WTC11 (cell line): Measurements from ENCODE around the gene SNAPC1. TPM values are rescaled to one million over a fixed set of nuclear protein-coding genes. Genes with fewer than 3 reads are reported as not detected.
A peak's percentile ranks its signal among the peaks of the same experiment; 100 is the strongest.

Experiments
- ATAC-seq: fragments of 200-7000 bp; cut with Tn5 transposase; 2 replicates; pipeline ENCODE4 v1.10.0; 2021; ENCODE audit warnings: mild to moderate bottlenecking, moderate library complexity
- CTCF ChIA-PET: fragments of 300-600 bp; sonication (Branson Sonifier 250); formaldehyde crosslinking; loops from one replicate; lab custom pipeline; 2021; ENCODE audit warnings: antibody characterized with exemption; lab: Charles Lee
- POLR2A ChIA-PET: fragments of 350-600 bp; sonication (Branson Sonifier 250); formaldehyde crosslinking; loops from one replicate; lab custom pipeline; 2021; ENCODE audit warnings: antibody characterized with exemption; lab: Charles Lee
- DNase-seq: peaks from one replicate; pipeline ENCODE4 v3.0.0; 2021; ENCODE audit warnings: low spot score
- H3K27ac Mint-ChIP-seq: 2 replicates; pipeline ENCODE4 v1.8.0; 2021; ENCODE audit warnings: mixed read lengths
- H3K27me3 Mint-ChIP-seq: 2 replicates; pipeline ENCODE4 v1.8.0; 2021; ENCODE audit warnings: low read depth, mild to moderate bottlenecking, moderate library complexity, mixed read lengths
- H3K36me3 Mint-ChIP-seq: 2 replicates; pipeline ENCODE4 v1.8.0; 2021; ENCODE audit warnings: mixed read lengths
- H3K4me1 Mint-ChIP-seq: 2 replicates; pipeline ENCODE4 v1.8.0; 2022; ENCODE audit warnings: mixed read lengths
- H3K4me3 Mint-ChIP-seq: 2 replicates; pipeline ENCODE4 v1.8.0; 2021; ENCODE audit warnings: mild to moderate bottlenecking, moderate library complexity, mixed read lengths
- H3K9me3 Mint-ChIP-seq: 2 replicates; pipeline ENCODE4 v1.8.0; 2021; ENCODE audit warnings: mixed read lengths
- JUN ChIP-seq: sonication (generic); formaldehyde crosslinking; IDR thresholded peaks from 2 replicates; pipeline ENCODE4 v1.8.0; 2023; ENCODE audit warnings: mild to moderate bottlenecking, missing genetic modification reagents
- NR1H2 ChIP-seq: sonication (generic); formaldehyde crosslinking; IDR thresholded peaks from 2 replicates; pipeline ENCODE4 v1.9.0; 2021; ENCODE audit warnings: mild to moderate bottlenecking, moderate library complexity, missing genetic modification reagents
- NR3C1 ChIP-seq: sonication (generic); formaldehyde crosslinking; conservative IDR thresholded peaks from 2 replicates; pipeline ENCODE4 v1.8.1; 2023; ENCODE audit warnings: low read depth, mild to moderate bottlenecking, missing genetic modification reagents
- ZBTB21 ChIP-seq: sonication (generic); formaldehyde crosslinking; IDR thresholded peaks from 2 replicates; pipeline ENCODE4 v1.8.1; 2023; ENCODE audit warnings: mild to moderate bottlenecking, missing genetic modification reagents, borderline replicate concordance
- total RNA-seq: library from RNA; stranded (reverse); gene quantifications from 3 replicates; pipeline ENCODE4 v1.2.3, GENCODE V29; 2021
- TF ChIP-seq, protein P1 (sequence below): sonication (generic); formaldehyde crosslinking; IDR thresholded peaks from 2 replicates; pipeline ENCODE4 v1.8.0; 2022; ENCODE audit warnings: mild to moderate bottlenecking, missing genetic modification reagents
- TF ChIP-seq, protein P2 (sequence below): sonication (generic); formaldehyde crosslinking; IDR thresholded peaks from 2 replicates; pipeline ENCODE4 v1.8.0; 2022; ENCODE audit warnings: missing genetic modification reagents
- TF ChIP-seq, protein P3 (sequence below): sonication (generic); formaldehyde crosslinking; IDR thresholded peaks from 2 replicates; pipeline ENCODE4 v1.8.0; 2023; ENCODE audit warnings: missing genetic modification reagents
- TF ChIP-seq, protein P4 (sequence below): fragments of 250-450 bp; sonication (Bioruptor Pico); IDR thresholded peaks from 2 replicates; pipeline ENCODE4 v1.9.0; 2021; ENCODE audit warnings: moderate library complexity, mild to moderate bottlenecking, inconsistent platforms, borderline replicate concordance
- TF ChIP-seq, protein P5 (sequence below): fragments of 250-450 bp; sonication (Bioruptor Pico); IDR thresholded peaks from 2 replicates; pipeline ENCODE4 v1.9.0; 2021; ENCODE audit warnings: mild to moderate bottlenecking, borderline replicate concordance

Gene SNAPC1
- total RNA-seq, 1 experiment from 2014 or later: 9.5 TPM

DNA sequence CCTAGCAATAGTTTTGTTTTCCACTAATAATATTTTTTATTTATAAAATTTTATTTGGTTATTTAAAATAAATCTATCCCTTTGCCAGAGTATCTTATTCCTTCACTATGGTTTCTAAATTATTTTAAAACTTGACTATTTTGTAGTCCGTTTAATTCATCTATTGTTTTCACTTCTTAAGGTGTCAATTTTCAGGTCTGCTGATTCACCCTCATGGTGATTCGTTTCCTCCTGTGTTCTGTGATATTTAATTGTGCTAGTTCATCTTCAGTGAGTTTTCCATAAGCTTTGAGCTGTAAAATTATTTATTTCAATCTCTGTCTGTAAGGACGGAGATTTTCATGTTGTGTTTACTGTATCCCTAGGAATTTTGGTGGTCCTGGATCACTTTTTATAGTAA, 70.6 kb downstream of the SNAPC1 start (continued):
- TF ChIP-seq, protein P1, sequence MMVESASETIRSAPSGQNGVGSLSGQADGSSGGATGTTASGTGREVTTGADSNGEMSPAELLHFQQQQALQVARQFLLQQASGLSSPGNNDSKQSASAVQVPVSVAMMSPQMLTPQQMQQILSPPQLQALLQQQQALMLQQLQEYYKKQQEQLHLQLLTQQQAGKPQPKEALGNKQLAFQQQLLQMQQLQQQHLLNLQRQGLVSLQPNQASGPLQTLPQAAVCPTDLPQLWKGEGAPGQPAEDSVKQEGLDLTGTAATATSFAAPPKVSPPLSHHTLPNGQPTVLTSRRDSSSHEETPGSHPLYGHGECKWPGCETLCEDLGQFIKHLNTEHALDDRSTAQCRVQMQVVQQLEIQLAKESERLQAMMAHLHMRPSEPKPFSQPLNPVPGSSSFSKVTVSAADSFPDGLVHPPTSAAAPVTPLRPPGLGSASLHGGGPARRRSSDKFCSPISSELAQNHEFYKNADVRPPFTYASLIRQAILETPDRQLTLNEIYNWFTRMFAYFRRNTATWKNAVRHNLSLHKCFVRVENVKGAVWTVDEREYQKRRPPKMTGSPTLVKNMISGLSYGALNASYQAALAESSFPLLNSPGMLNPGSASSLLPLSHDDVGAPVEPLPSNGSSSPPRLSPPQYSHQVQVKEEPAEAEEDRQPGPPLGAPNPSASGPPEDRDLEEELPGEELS (CRISPR knock-in tag): no peak
- TF ChIP-seq NR3C1 (no peak), JUN (CRISPR knock-in tag) (no peak), NR1H2 (CRISPR knock-in tag) (no peak)
- TF ChIP-seq, protein P2, sequence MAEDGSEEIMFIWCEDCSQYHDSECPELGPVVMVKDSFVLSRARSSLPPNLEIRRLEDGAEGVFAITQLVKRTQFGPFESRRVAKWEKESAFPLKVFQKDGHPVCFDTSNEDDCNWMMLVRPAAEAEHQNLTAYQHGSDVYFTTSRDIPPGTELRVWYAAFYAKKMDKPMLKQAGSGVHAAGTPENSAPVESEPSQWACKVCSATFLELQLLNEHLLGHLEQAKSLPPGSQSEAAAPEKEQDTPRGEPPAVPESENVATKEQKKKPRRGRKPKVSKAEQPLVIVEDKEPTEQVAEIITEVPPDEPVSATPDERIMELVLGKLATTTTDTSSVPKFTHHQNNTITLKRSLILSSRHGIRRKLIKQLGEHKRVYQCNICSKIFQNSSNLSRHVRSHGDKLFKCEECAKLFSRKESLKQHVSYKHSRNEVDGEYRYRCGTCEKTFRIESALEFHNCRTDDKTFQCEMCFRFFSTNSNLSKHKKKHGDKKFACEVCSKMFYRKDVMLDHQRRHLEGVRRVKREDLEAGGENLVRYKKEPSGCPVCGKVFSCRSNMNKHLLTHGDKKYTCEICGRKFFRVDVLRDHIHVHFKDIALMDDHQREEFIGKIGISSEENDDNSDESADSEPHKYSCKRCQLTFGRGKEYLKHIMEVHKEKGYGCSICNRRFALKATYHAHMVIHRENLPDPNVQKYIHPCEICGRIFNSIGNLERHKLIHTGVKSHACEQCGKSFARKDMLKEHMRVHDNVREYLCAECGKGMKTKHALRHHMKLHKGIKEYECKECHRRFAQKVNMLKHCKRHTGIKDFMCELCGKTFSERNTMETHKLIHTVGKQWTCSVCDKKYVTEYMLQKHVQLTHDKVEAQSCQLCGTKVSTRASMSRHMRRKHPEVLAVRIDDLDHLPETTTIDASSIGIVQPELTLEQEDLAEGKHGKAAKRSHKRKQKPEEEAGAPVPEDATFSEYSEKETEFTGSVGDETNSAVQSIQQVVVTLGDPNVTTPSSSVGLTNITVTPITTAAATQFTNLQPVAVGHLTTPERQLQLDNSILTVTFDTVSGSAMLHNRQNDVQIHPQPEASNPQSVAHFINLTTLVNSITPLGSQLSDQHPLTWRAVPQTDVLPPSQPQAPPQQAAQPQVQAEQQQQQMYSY: no peak
- TF ChIP-seq, protein P3, sequence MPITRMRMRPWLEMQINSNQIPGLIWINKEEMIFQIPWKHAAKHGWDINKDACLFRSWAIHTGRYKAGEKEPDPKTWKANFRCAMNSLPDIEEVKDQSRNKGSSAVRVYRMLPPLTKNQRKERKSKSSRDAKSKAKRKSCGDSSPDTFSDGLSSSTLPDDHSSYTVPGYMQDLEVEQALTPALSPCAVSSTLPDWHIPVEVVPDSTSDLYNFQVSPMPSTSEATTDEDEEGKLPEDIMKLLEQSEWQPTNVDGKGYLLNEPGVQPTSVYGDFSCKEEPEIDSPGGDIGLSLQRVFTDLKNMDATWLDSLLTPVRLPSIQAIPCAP: no peak
- TF ChIP-seq, protein P4, sequence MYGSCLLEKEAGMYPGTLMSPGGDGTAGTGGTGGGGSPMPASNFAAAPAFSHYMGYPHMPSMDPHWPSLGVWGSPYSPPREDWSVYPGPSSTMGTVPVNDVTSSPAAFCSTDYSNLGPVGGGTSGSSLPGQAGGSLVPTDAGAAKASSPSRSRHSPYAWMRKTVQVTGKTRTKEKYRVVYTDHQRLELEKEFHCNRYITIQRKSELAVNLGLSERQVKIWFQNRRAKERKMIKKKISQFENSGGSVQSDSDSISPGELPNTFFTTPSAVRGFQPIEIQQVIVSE (CRISPR knock-in tag): no peak

DNA sequence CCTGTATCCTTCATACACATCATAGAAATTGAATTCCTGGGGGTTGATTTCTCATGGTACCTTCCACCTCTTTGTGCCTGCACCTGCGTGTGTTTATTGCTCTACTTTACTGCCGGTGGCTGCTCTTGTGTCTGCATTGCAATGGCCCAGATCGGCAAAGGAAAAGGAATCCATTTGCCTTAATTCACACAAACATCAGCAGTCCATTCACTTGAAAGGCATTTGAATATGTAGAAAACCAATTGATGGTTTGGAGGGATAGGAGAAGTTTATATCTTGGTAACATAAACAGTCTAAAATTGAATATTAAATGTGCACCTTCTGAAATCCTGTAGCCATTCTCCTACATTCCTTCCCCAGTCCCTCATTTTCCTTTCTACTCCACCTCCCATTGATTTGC, 74.0 kb downstream of the SNAPC1 start:
- CTCF ChIA-PET: interaction anchor here (1.0 to 2.3 kb wide), 6 partner anchors 74 to 384 kb away, joined by 3 to 20 read pairs (median 9); partner anchors contain the start of gene SNAPC1
- TF ChIP-seq, protein P2: peak; percentile 53
- TF ChIP-seq, protein P4 (CRISPR knock-in tag): no peak
- TF ChIP-seq ZBTB21 (CRISPR knock-in tag): no peak
- TF ChIP-seq, protein P5, sequence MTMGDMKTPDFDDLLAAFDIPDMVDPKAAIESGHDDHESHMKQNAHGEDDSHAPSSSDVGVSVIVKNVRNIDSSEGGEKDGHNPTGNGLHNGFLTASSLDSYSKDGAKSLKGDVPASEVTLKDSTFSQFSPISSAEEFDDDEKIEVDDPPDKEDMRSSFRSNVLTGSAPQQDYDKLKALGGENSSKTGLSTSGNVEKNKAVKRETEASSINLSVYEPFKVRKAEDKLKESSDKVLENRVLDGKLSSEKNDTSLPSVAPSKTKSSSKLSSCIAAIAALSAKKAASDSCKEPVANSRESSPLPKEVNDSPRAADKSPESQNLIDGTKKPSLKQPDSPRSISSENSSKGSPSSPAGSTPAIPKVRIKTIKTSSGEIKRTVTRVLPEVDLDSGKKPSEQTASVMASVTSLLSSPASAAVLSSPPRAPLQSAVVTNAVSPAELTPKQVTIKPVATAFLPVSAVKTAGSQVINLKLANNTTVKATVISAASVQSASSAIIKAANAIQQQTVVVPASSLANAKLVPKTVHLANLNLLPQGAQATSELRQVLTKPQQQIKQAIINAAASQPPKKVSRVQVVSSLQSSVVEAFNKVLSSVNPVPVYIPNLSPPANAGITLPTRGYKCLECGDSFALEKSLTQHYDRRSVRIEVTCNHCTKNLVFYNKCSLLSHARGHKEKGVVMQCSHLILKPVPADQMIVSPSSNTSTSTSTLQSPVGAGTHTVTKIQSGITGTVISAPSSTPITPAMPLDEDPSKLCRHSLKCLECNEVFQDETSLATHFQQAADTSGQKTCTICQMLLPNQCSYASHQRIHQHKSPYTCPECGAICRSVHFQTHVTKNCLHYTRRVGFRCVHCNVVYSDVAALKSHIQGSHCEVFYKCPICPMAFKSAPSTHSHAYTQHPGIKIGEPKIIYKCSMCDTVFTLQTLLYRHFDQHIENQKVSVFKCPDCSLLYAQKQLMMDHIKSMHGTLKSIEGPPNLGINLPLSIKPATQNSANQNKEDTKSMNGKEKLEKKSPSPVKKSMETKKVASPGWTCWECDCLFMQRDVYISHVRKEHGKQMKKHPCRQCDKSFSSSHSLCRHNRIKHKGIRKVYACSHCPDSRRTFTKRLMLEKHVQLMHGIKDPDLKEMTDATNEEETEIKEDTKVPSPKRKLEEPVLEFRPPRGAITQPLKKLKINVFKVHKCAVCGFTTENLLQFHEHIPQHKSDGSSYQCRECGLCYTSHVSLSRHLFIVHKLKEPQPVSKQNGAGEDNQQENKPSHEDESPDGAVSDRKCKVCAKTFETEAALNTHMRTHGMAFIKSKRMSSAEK (CRISPR knock-in tag): no peak
- no peaks in the 10 kb centered on the region for H3K9me3 Mint-ChIP-seq
- H3K36me3 Mint-ChIP-seq: no peaks in the 10 kb centered on the region
- no peak overlapping the region for H3K4me3 Mint-ChIP-seq
- DNase-seq: no peak
- peaks cover 17% of the 10 kb centered on the region for H3K4me1 Mint-ChIP-seq
- H3K27ac Mint-ChIP-seq: peak overlapping the region; percentile 16
- no peaks in the 10 kb centered on the region for H3K27me3 Mint-ChIP-seq
- POLR2A ChIA-PET: no interaction called here
- ATAC-seq: peak; percentile 41
